KMS-11 (cell line): ENCODE measurements around the gene PPM1E.
"Not testable (repeated sequence)": the region's sequence is repeated elsewhere in the genome, so short reads cannot be mapped to it uniquely, and the experiment has no call there.

ENCODE experiments used
- H2AFZ ChIP-seq: fragments of 200-600 bp; sonication (generic); 2 replicates; pipeline ENCODE4 v1.6.1; 2016; ENCODE audit warnings: antibody characterized with exemption, mixed run types, low read depth
- H3K27ac ChIP-seq: fragments of 200-600 bp; sonication (generic); 2 replicates; pipeline ENCODE4 v1.6.1; 2016; ENCODE audit warnings: mild to moderate bottlenecking, mixed run types
- H3K27me3 ChIP-seq: fragments of 200-600 bp; sonication (generic); 2 replicates; pipeline ENCODE4 v1.6.1; 2017; ENCODE audit warnings: mild to moderate bottlenecking, low read depth, mixed run types, moderate library complexity; ENCODE audit not compliant: insufficient read depth
- H3K36me3 ChIP-seq: fragments of 200-600 bp; sonication (generic); 2 replicates; pipeline ENCODE4 v1.6.1; 2017; ENCODE audit warnings: mild to moderate bottlenecking, mixed run types; ENCODE audit not compliant: insufficient read depth
- H3K4me1 ChIP-seq: fragments of 200-600 bp; sonication (generic); 2 replicates; pipeline ENCODE4 v1.6.1; 2016; ENCODE audit warnings: mild to moderate bottlenecking, low read depth, mixed run types; ENCODE audit not compliant: poor library complexity, severe bottlenecking
- H3K4me2 ChIP-seq: fragments of 200-600 bp; sonication (generic); 2 replicates; pipeline ENCODE4 v1.7.0; 2016; ENCODE audit warnings: mild to moderate bottlenecking, mixed run types
- H3K4me3 ChIP-seq: fragments of 200-600 bp; sonication (generic); IDR thresholded peaks from 2 replicates; pipeline ENCODE4 v1.6.1; 2017; ENCODE audit warnings: low read depth, low read length, mixed read lengths; ENCODE audit not compliant: insufficient read depth
- H3K79me2 ChIP-seq: fragments of 200-600 bp; sonication (generic); 2 replicates; pipeline ENCODE4 v1.6.1; 2016; ENCODE audit warnings: low read depth, mixed run types; ENCODE audit not compliant: insufficient read depth
- H3K9ac ChIP-seq: fragments of 200-600 bp; sonication (generic); 2 replicates; pipeline ENCODE4 v1.6.1; 2016; ENCODE audit warnings: mild to moderate bottlenecking, mixed run types
- H4K20me1 ChIP-seq: fragments of 200-600 bp; sonication (generic); 2 replicates; pipeline ENCODE4 v1.6.1; 2016; ENCODE audit warnings: mild to moderate bottlenecking, mixed run types; ENCODE audit not compliant: insufficient read depth
- TF ChIP-seq, protein P1 (sequence below): fragments of 200-600 bp; sonication (generic); conservative IDR thresholded peaks from 2 replicates; pipeline ENCODE4 v1.6.1; 2017; ENCODE audit warnings: low read depth, mild to moderate bottlenecking, antibody characterized with exemption, low read length, moderate library complexity, mixed read lengths

The PPM1E gene

DNA sequence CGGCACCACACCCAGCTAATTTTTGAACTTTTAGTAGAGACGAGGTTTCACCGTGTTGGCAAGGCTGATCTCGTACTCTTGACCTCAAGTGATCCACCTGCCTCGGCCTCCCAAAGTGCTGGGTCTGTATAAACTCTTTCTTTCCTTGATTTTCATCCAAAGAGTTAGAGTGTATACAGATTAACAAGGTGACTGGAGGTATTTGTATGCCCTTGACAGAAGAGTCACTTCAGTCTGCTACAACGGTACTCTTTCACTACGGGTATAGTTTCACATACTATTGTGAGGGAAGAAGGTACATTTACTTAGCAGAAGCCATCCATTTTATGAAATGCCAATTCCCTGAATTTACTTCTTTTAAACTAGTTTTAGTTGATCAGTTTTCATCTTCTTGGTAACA, 32.5 kb downstream of the PPM1E start:
- H3K27me3 ChIP-seq: no peaks in the 10 kb centered on the region
- H4K20me1 ChIP-seq: no peaks in the 10 kb centered on the region
- H2AFZ ChIP-seq: no peak overlapping the region
- H3K4me3 ChIP-seq: no peak overlapping the region
- H3K36me3 ChIP-seq: no peaks in the 10 kb centered on the region
- no peak overlapping the region for H3K9ac ChIP-seq
- no peaks in the 10 kb centered on the region for H3K79me2 ChIP-seq
- TF ChIP-seq, protein P1, sequence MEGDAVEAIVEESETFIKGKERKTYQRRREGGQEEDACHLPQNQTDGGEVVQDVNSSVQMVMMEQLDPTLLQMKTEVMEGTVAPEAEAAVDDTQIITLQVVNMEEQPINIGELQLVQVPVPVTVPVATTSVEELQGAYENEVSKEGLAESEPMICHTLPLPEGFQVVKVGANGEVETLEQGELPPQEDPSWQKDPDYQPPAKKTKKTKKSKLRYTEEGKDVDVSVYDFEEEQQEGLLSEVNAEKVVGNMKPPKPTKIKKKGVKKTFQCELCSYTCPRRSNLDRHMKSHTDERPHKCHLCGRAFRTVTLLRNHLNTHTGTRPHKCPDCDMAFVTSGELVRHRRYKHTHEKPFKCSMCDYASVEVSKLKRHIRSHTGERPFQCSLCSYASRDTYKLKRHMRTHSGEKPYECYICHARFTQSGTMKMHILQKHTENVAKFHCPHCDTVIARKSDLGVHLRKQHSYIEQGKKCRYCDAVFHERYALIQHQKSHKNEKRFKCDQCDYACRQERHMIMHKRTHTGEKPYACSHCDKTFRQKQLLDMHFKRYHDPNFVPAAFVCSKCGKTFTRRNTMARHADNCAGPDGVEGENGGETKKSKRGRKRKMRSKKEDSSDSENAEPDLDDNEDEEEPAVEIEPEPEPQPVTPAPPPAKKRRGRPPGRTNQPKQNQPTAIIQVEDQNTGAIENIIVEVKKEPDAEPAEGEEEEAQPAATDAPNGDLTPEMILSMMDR: no peak
- no peak overlapping the region for H3K27ac ChIP-seq
- H3K4me1 ChIP-seq: no peaks in the 10 kb centered on the region
- no peak overlapping the region for H3K4me2 ChIP-seq

DNA sequence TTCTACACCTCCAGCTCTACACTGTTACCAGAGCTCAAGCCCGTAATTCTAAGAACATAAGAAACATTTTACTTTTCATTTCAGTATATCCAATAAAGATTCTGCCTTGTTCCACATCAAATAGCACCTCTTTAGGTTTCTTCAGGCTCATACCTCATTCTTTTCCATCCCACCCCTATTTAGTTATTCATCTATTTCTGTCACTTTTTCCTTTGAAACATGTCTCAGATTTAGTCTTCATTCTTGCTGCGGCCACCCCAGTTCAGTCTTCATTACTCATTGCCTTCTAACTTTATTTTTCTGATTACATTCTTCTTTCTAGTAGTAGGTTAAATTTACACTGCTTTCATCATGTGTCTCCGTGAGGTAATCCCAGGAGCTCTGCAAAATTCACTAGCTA, 33.5 kb downstream of the PPM1E start:
- no peak overlapping the region for H2AFZ ChIP-seq
- TF ChIP-seq, protein P1: no peak
- no peaks in the 10 kb centered on the region for H4K20me1 ChIP-seq
- H3K4me3 ChIP-seq: no peak overlapping the region
- no peaks in the 10 kb centered on the region for H3K36me3 ChIP-seq
- H3K27ac ChIP-seq: no peak overlapping the region
- no peak overlapping the region for H3K4me2 ChIP-seq
- no peaks in the 10 kb centered on the region for H3K27me3 ChIP-seq
- H3K79me2 ChIP-seq: no peaks in the 10 kb centered on the region
- H3K4me1 ChIP-seq: no peaks in the 10 kb centered on the region
- no peak overlapping the region for H3K9ac ChIP-seq

- H3K27me3 ChIP-seq: no peaks in the 10 kb centered on the region
- H3K4me1 ChIP-seq: no peaks in the 10 kb centered on the region
- TF ChIP-seq, protein P1: no peak
- no peak overlapping the region for H3K4me3 ChIP-seq
- no peak overlapping the region for H3K27ac ChIP-seq
- no peak overlapping the region for H2AFZ ChIP-seq
- H3K9ac ChIP-seq: no peak overlapping the region
- H3K36me3 ChIP-seq: no peaks in the 10 kb centered on the region
- no peaks in the 10 kb centered on the region for H3K79me2 ChIP-seq
- H3K4me2 ChIP-seq: no peak overlapping the region
- H4K20me1 ChIP-seq: no peaks in the 10 kb centered on the region
Observed at GRCh38 chr17:58789831-58790230, 34.2 kb downstream of the PPM1E start.

DNA sequence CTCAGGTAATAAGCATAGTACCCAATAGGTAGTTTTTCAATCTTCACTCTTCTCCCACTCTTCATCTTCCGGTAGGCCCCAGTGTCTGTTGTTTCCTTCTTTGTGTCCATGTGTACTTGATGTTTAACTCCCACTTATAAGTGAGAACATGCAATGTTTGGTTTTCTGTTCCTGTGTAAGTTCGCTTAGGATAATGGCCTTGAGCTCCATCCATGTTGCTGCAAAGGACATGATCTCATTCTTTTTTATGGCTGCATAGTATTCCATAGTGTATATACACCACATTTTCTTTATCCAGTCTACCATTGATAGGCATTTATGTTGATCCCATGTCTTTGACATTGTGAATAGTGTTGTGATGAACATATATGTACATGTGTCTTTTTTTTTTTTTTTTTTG, 38.9 kb downstream of the PPM1E start:
- not testable (repeated sequence) for H3K79me2 ChIP-seq, H3K4me1 ChIP-seq, H3K9ac ChIP-seq, H3K27ac ChIP-seq, H3K4me3 ChIP-seq, H3K27me3 ChIP-seq, H3K4me2 ChIP-seq, H3K36me3 ChIP-seq, H4K20me1 ChIP-seq, H2AFZ ChIP-seq

- Histone ChIP-seq H3K79me2 (no peaks in the 10 kb centered on the region), H3K9ac (no peak overlapping the region), H3K4me1 (no peaks in the 10 kb centered on the region), H4K20me1 (no peaks in the 10 kb centered on the region), H3K4me2 (no peak overlapping the region), H3K36me3 (no peaks in the 10 kb centered on the region), H3K27me3 (no peaks in the 10 kb centered on the region), H2AFZ (no peak overlapping the region), H3K27ac (no peak overlapping the region), H3K4me3 (no peak overlapping the region)
- TF ChIP-seq, protein P1: no peak
Observed at GRCh38 chr17:58802188-58802587, 46.5 kb downstream of the PPM1E start.
